ENCODE measurements around the gene TMEM120A.

The TMEM120A gene

GRCh38 chr7:75971961-75972763, 22.2 kb downstream of the TMEM120A start:
- no peak overlapping the region for H3K27ac Mint-ChIP-seq
- peaks cover 8% of the 10 kb centered on the region for H3K4me1 Mint-ChIP-seq
- peaks cover 55% of the 10 kb centered on the region for H3K36me3 Mint-ChIP-seq
- H3K9me3 Mint-ChIP-seq, result no peaks in the 10 kb centered on the region
- no peak overlapping the region for H3K4me3 Mint-ChIP-seq
- no peaks in the 10 kb centered on the region for H3K27me3 Mint-ChIP-seq
- ATAC-seq, result no peak

DNA sequence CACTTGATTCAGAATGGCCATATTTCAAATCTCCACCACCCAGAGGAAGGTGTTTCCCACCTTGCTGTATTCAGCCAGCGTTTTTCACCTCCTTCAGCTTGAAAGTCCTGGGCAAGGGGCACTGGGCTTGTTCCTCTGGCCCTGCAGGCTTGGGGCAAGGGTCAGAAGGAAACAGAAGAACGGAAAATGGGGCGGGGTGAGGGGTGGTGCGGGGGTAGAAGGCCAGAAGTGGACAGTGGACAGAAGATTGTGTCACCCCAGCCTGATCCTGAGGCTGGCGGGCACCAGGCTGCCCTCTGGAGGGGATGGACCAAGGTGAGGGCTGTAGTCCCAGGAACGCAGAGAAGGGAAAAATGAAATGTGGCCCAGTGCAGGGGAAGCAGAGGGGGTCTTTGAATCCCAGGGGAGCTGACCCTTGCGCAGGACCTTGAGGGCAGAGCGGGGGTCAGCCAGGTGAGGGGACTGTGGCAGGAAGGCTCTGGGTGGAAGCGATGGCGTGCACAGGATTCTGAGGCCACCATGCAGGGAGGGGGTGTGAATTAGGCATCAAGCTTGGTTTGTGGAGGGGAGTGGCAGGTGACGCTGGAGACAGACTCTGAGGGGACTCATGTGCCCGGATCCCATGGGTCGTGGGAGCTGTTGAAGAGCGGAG, 23.0 kb downstream of the TMEM120A start:
- no peak overlapping the region for H3K27ac Mint-ChIP-seq
- no peak for ATAC-seq

GRCh38 chr7:75969704-75970498, 24.5 kb downstream of the TMEM120A start:
- no peaks in the 10 kb centered on the region for H3K9me3 Mint-ChIP-seq
- no peak overlapping the region for H3K4me3 Mint-ChIP-seq
- no peak overlapping the region for H3K27ac Mint-ChIP-seq

More for the DNA sequence above, 23.0 kb downstream of the TMEM120A start:
- H3K27me3 Mint-ChIP-seq, result no peaks in the 10 kb centered on the region
- H3K4me3 Mint-ChIP-seq, result no peak overlapping the region
- H3K9me3 Mint-ChIP-seq, result no peaks in the 10 kb centered on the region
- H3K36me3 Mint-ChIP-seq, result peaks cover 61% of the 10 kb centered on the region
- H3K4me1 Mint-ChIP-seq, result peaks cover 8% of the 10 kb centered on the region

GRCh38 chr7:75969182-75969581, 25.2 kb downstream of the TMEM120A start:
- H3K36me3 Mint-ChIP-seq, result peaks cover 72% of the 10 kb centered on the region
- no peak overlapping the region for H3K4me3 Mint-ChIP-seq
- H3K27ac Mint-ChIP-seq, result no peak overlapping the region
- ATAC-seq, result no peak
- peaks cover 8% of the 10 kb centered on the region for H3K4me1 Mint-ChIP-seq
- no peaks in the 10 kb centered on the region for H3K9me3 Mint-ChIP-seq
- H3K27me3 Mint-ChIP-seq, result no peaks in the 10 kb centered on the region

More at GRCh38 chr7:75969704-75970498, 24.5 kb downstream of the TMEM120A start:
- Mint-ChIP-seq H3K36me3 (peaks cover 73% of the 10 kb centered on the region), H3K4me1 (peaks cover 8% of the 10 kb centered on the region), H3K27me3 (no peaks in the 10 kb centered on the region)
- ATAC-seq, result no peak

DNA sequence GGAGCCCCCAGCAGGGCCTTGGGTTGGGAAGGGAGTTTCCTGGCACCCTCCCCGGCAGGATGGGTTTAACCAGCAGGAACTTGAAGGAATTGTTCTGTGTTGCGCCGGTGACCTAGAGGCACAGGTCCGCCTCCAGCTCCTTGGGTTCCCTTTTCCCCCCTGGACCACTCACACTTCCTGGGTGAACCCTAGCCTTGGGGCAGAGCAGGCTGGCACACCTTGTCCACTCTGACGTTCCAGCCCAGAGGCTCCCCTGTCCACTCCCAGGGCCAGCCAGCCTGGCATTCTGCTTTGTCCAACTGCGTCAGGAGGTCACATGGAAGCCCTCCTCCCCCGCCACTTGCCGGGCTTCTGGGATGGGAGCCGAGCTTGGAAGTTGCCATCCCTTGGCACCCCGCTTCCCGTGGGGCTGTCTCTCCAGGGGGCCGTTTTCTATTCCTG, 25.8 kb downstream of the TMEM120A start:
- Mint-ChIP-seq H3K36me3 (peaks cover 69% of the 10 kb centered on the region), H3K27me3 (no peaks in the 10 kb centered on the region), H3K9me3 (no peaks in the 10 kb centered on the region), H3K4me3 (no peak overlapping the region), H3K27ac (no peak overlapping the region), H3K4me1 (peaks cover 8% of the 10 kb centered on the region)
- ATAC-seq, result no peak

GRCh38 chr7:75968012-75968411, 26.4 kb downstream of the TMEM120A start:
- peaks cover 69% of the 10 kb centered on the region for H3K36me3 Mint-ChIP-seq
- no peak for ATAC-seq

GRCh38 chr7:75967487-75967997, 26.9 kb downstream of the TMEM120A start:
- H3K9me3 Mint-ChIP-seq, result no peaks in the 10 kb centered on the region
- ATAC-seq, result no peak
- H3K4me1 Mint-ChIP-seq, result peaks cover 8% of the 10 kb centered on the region
- no peak overlapping the region for H3K27ac Mint-ChIP-seq
- H3K27me3 Mint-ChIP-seq, result no peaks in the 10 kb centered on the region
- H3K36me3 Mint-ChIP-seq, result peaks cover 69% of the 10 kb centered on the region
- H3K4me3 Mint-ChIP-seq, result no peak overlapping the region

More at GRCh38 chr7:75968012-75968411, 26.4 kb downstream of the TMEM120A start:
- H3K27me3 Mint-ChIP-seq, result no peaks in the 10 kb centered on the region
- H3K4me3 Mint-ChIP-seq, result no peak overlapping the region
- H3K4me1 Mint-ChIP-seq, result peaks cover 8% of the 10 kb centered on the region
- H3K27ac Mint-ChIP-seq, result no peak overlapping the region
- H3K9me3 Mint-ChIP-seq, result no peaks in the 10 kb centered on the region

GRCh38 chr7:75967055-75967454, 27.3 kb downstream of the TMEM120A start:
- H3K27me3 Mint-ChIP-seq, result no peaks in the 10 kb centered on the region
- H3K36me3 Mint-ChIP-seq, result peaks cover 67% of the 10 kb centered on the region
- H3K27ac Mint-ChIP-seq, result no peak overlapping the region
- H3K4me1 Mint-ChIP-seq, result peaks cover 6% of the 10 kb centered on the region
- H3K4me3 Mint-ChIP-seq, result no peak overlapping the region
- ATAC-seq, result no peak
- no peaks in the 10 kb centered on the region for H3K9me3 Mint-ChIP-seq

GRCh38 chr7:75966190-75966961, 28.0 kb downstream of the TMEM120A start:
- no peaks in the 10 kb centered on the region for H3K4me1 Mint-ChIP-seq
- no peak overlapping the region for H3K4me3 Mint-ChIP-seq
- H3K9me3 Mint-ChIP-seq, result no peaks in the 10 kb centered on the region
- H3K27ac Mint-ChIP-seq, result no peak overlapping the region
- peaks cover 67% of the 10 kb centered on the region for H3K36me3 Mint-ChIP-seq
- no peak for ATAC-seq
- H3K27me3 Mint-ChIP-seq, result no peaks in the 10 kb centered on the region

- Mint-ChIP-seq H3K27me3 (no peaks in the 10 kb centered on the region), H3K9me3 (no peaks in the 10 kb centered on the region), H3K27ac (no peak overlapping the region), H3K36me3 (peaks cover 67% of the 10 kb centered on the region), H3K4me1 (no peaks in the 10 kb centered on the region), H3K4me3 (no peak overlapping the region)
- no peak for ATAC-seq
These were observed 28.8 kb downstream of the TMEM120A start for GRCh38 chr7:75965617-75966016.

DNA sequence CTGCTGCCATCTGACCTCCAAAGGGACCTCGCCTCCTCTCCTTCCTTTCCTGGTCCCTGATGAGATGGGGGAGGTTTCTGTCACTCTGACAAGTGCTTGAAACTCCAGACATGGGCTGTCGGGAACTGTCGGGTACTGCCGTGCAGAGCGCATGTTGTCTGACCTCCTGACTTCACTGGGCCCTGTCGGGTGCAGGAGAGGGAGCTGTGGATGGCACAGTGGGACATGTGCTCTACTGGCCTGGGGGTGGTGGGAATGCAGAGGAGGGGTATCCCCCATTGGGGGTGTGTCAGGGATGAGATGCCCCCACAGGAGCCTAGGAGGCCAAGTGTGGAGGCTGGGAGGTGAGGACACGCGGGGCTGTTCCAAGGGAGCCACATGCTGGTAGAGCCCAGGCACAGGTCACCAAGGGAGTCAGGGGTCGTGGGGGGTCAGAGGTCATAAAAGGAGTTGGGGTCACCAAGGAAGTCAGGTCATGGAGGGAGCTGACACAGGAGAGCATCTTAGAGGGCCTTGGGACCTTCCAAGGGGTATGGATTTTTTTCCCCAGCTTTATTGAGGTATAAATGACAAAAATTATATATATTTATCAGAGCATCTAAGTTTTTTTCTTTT, 30.9 kb downstream of the TMEM120A start:
- H3K27ac Mint-ChIP-seq, result no peak overlapping the region
- no peaks in the 10 kb centered on the region for H3K9me3 Mint-ChIP-seq
- H3K4me3 Mint-ChIP-seq, result no peak overlapping the region
- H3K27me3 Mint-ChIP-seq, result no peaks in the 10 kb centered on the region
- no peak for ATAC-seq
- peaks cover 58% of the 10 kb centered on the region for H3K36me3 Mint-ChIP-seq
- no peaks in the 10 kb centered on the region for H3K4me1 Mint-ChIP-seq

- H3K27me3 Mint-ChIP-seq, result no peaks in the 10 kb centered on the region
- H3K36me3 Mint-ChIP-seq, result peaks cover 57% of the 10 kb centered on the region
- no peak for ATAC-seq
- no peaks in the 10 kb centered on the region for H3K4me1 Mint-ChIP-seq
- no peaks in the 10 kb centered on the region for H3K9me3 Mint-ChIP-seq
- no peak overlapping the region for H3K27ac Mint-ChIP-seq
- no peak overlapping the region for H3K4me3 Mint-ChIP-seq
These were observed 31.6 kb downstream of the TMEM120A start for GRCh38 chr7:75962607-75963380.

DNA sequence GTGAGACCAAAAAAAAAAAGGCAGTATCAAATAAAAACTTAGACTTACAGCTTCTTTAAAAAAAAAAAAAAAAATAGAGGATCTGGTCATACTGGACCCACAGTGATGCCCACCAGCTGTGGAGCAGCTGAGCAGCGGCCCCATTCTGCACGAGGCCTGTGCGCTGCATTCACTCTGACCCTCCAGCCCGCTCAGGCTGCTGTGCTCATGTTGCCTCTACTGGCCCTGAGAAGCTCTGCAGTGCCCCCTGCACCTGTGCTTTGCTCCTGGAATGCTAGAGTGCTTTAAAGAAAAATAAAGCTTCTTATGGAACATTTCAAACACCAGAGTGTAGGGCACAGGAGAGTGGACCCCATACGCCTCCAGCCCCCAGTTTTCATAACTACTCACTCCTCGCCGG, 33.2 kb downstream of the TMEM120A start:
- no peak for ATAC-seq
- Mint-ChIP-seq H3K9me3 (no peaks in the 10 kb centered on the region), H3K4me1 (no peaks in the 10 kb centered on the region), H3K27me3 (no peaks in the 10 kb centered on the region), H3K27ac (no peak overlapping the region), H3K4me3 (no peak overlapping the region), H3K36me3 (peaks cover 57% of the 10 kb centered on the region)

- ATAC-seq, result no peak
- Mint-ChIP-seq H3K4me1 (no peaks in the 10 kb centered on the region), H3K9me3 (no peaks in the 10 kb centered on the region), H3K27ac (no peak overlapping the region), H3K4me3 (no peak overlapping the region), H3K36me3 (peaks cover 60% of the 10 kb centered on the region), H3K27me3 (no peaks in the 10 kb centered on the region)
These were observed 34.0 kb downstream of the TMEM120A start for GRCh38 chr7:75960372-75960771.

Measured in stimulated activated memory B cell treated with anti-CD40 and anti-IgM and Interleukin-4, amounts not matched to agents 10 μg/mL and 1 μg/mL and 100 μg/mL, for 72 hours (primary cell).